ENCODE measurements around the gene PRKN. TPM values are rescaled to one million over a fixed set of nuclear protein-coding genes. Genes with fewer than 3 reads are reported as not detected.
"Not testable (repeated sequence)": the region's sequence is repeated elsewhere in the genome, so short reads cannot be mapped to it uniquely, and the experiment has no call there.

Gene PRKN
- total RNA-seq, 4 donors from 2014 or later: 4.4 to 669 (median 10.5) TPM

GRCh38 chr6:161508341-161508740 lies 1219.2 kb downstream of the PRKN start:
- no peak for DNase-seq
- no peaks in the 10 kb centered on the region for H3K36me3 ChIP-seq
- H3K27me3 ChIP-seq: no peaks in the 10 kb centered on the region
- H3K4me1 ChIP-seq: no peaks in the 10 kb centered on the region
- TF ChIP-seq POLR2A (IDR thresholded peaks at IDR 0.05): no peak
- TF ChIP-seq, protein P1, sequence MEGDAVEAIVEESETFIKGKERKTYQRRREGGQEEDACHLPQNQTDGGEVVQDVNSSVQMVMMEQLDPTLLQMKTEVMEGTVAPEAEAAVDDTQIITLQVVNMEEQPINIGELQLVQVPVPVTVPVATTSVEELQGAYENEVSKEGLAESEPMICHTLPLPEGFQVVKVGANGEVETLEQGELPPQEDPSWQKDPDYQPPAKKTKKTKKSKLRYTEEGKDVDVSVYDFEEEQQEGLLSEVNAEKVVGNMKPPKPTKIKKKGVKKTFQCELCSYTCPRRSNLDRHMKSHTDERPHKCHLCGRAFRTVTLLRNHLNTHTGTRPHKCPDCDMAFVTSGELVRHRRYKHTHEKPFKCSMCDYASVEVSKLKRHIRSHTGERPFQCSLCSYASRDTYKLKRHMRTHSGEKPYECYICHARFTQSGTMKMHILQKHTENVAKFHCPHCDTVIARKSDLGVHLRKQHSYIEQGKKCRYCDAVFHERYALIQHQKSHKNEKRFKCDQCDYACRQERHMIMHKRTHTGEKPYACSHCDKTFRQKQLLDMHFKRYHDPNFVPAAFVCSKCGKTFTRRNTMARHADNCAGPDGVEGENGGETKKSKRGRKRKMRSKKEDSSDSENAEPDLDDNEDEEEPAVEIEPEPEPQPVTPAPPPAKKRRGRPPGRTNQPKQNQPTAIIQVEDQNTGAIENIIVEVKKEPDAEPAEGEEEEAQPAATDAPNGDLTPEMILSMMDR (IDR thresholded peaks at IDR 0.05): no peak
- H3K9me3 ChIP-seq: no peaks in the 10 kb centered on the region
- H3K27ac ChIP-seq: no peak overlapping the region
- no peak overlapping the region for H3K4me3 ChIP-seq

DNA sequence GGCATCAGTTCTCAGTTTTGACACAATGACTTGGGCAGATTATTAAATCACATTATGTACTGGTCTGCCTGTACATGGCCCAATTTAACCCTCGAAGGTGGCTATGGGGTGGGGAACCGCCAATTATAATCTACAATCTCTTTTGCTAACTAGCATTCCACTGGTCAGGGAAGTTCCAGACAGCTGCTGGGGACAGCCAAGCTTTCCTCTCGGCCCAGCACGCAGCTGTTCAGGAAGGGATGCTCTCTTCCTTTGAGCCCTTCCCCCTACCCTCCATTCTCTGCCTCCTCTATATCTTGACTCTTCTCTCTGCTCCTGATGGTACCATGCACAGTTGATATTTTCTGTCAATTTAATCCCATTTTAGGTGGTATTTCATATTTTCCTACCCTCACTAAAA lies 1220.2 kb downstream of the PRKN start:
- Histone ChIP-seq H3K27me3 (no peaks in the 10 kb centered on the region), H3K4me3 (no peak overlapping the region), H3K4me1 (no peaks in the 10 kb centered on the region), H3K27ac (no peak overlapping the region), H3K9me3 (no peaks in the 10 kb centered on the region), H3K36me3 (no peaks in the 10 kb centered on the region)
- TF ChIP-seq, protein P1 (IDR thresholded peaks at IDR 0.05): no peak
- no peak for TF ChIP-seq POLR2A (IDR thresholded peaks at IDR 0.05)
- DNase-seq: no peak

DNA sequence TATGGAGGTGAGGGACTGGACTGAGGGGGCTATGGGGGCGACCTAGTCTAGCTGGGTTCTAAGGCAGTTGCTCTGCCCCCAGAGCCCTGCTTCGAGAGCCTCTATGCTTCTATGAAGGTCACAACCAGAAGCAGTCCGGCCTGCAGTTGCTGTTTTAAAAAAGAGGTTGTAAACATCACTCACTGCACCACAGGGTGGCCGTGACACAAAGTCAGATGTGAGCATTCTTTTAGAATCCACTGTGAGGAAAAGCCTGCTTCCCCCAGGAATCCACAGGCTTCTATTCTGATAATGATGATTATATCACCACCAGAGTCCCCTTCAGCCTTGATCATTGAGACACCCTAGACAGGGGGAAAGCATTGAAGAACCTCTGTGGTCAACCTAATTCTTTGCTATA lies 1224.0 kb downstream of the PRKN start:
- TF ChIP-seq, protein P1 (IDR thresholded peaks at IDR 0.05): no peak
- TF ChIP-seq POLR2A (IDR thresholded peaks at IDR 0.05): no peak
- Histone ChIP-seq H3K4me1 (no peaks in the 10 kb centered on the region), H3K27ac (no peak overlapping the region), H3K27me3 (no peaks in the 10 kb centered on the region), H3K36me3 (no peaks in the 10 kb centered on the region), H3K9me3 (no peaks in the 10 kb centered on the region), H3K4me3 (no peak overlapping the region)
- DNase-seq: no peak

DNA sequence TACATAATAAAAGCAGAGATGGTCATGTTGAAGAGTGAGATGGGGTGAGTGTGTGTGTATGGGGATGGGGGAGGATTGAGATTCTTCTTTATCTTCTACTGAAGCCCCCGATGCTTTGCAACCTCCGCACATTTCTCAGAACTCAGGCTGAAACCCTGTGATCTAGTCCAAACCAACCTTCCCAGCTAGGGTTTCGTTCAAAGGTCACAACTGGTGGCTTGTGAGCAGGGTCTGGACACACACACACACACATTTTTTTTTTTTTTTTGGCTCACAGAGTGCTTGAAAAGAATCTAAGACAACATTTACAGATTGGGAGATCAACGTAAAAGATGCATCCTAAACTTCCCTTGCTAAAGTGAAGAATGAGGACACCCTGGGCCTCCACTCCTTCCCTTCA lies 1228.7 kb downstream of the PRKN start:
- no peaks in the 10 kb centered on the region for H3K27me3 ChIP-seq
- no peak for DNase-seq
- H3K9me3 ChIP-seq: no peaks in the 10 kb centered on the region
- no peaks in the 10 kb centered on the region for H3K36me3 ChIP-seq
- H3K4me3 ChIP-seq: no peak overlapping the region
- TF ChIP-seq, protein P1 (IDR thresholded peaks at IDR 0.05): no peak
- no peak for TF ChIP-seq POLR2A (IDR thresholded peaks at IDR 0.05)
- H3K4me1 ChIP-seq: no peaks in the 10 kb centered on the region
- no peak overlapping the region for H3K27ac ChIP-seq

- Histone ChIP-seq H3K4me3 (no peak overlapping the region), H3K27me3 (no peaks in the 10 kb centered on the region), H3K27ac (no peak overlapping the region), H3K4me1 (no peaks in the 10 kb centered on the region), H3K36me3 (no peaks in the 10 kb centered on the region), H3K9me3 (no peaks in the 10 kb centered on the region)
- TF ChIP-seq, protein P1 (IDR thresholded peaks at IDR 0.05): no peak
- TF ChIP-seq POLR2A (IDR thresholded peaks at IDR 0.05): no peak
- DNase-seq: no peak
Observed at GRCh38 chr6:161498359-161498758, 1229.2 kb downstream of the PRKN start.

GRCh38 chr6:161496941-161497340 lies 1230.6 kb downstream of the PRKN start:
- Histone ChIP-seq H3K27me3 (no peaks in the 10 kb centered on the region), H3K4me3 (no peak overlapping the region), H3K9me3 (no peaks in the 10 kb centered on the region), H3K27ac (no peak overlapping the region), H3K4me1 (no peaks in the 10 kb centered on the region), H3K36me3 (no peaks in the 10 kb centered on the region)
- no peak for DNase-seq
- no peak for TF ChIP-seq POLR2A (IDR thresholded peaks at IDR 0.05)
- TF ChIP-seq, protein P1 (IDR thresholded peaks at IDR 0.05): no peak

- H3K9me3 ChIP-seq, H3K27me3 ChIP-seq, H3K4me3 ChIP-seq, DNase-seq, H3K4me1 ChIP-seq, H3K36me3 ChIP-seq, H3K27ac ChIP-seq: not testable (repeated sequence)
Observed at GRCh38 chr6:161496271-161496670, 1231.3 kb downstream of the PRKN start.
